Ishikawa (cell line): Measurements from ENCODE around the gene SMIM30.

Source experiments
- CEBPB ChIP-seq: IDR thresholded peaks from 2 replicates; pipeline ENCODE4 v1.6.1; 2012
- CREB1 ChIP-seq: IDR thresholded peaks from 2 replicates; pipeline ENCODE4 v1.6.1; 2012; ENCODE audit warnings: low read depth
- EP300 ChIP-seq: IDR thresholded peaks from 2 replicates; pipeline ENCODE4 v1.6.1; 2012; ENCODE audit warnings: borderline replicate concordance
- FOXM1 ChIP-seq: IDR thresholded peaks from 2 replicates; pipeline ENCODE4 v1.6.1; 2012; ENCODE audit warnings: low read depth, borderline replicate concordance
- NFIC ChIP-seq: IDR thresholded peaks from 2 replicates; pipeline ENCODE4 v1.6.1; 2012
- RAD21 ChIP-seq: IDR thresholded peaks from 2 replicates; pipeline ENCODE4 v1.6.1; 2012; ENCODE audit warnings: low read depth
- TAF1 ChIP-seq: IDR thresholded peaks from 2 replicates; pipeline ENCODE4 v1.6.1; 2012; ENCODE audit warnings: low read depth, mild to moderate bottlenecking
- TCF12 ChIP-seq: IDR thresholded peaks from 2 replicates; pipeline ENCODE4 v1.6.1; 2012; ENCODE audit warnings: low read depth
- TEAD4 ChIP-seq: IDR thresholded peaks from 2 replicates; pipeline ENCODE4 v1.6.1; 2012
- USF1 ChIP-seq: IDR thresholded peaks from 2 replicates; pipeline ENCODE4 v1.6.1; 2012
- YY1 ChIP-seq: IDR thresholded peaks from 2 replicates; pipeline ENCODE4 v1.6.1; 2012; ENCODE audit warnings: low read depth
- ZBTB7A ChIP-seq: IDR thresholded peaks from 2 replicates; pipeline ENCODE4 v1.6.1; 2012; ENCODE audit warnings: low read depth
- TF ChIP-seq, protein P1 (sequence below): IDR thresholded peaks from 2 replicates; pipeline ENCODE4 v1.6.1; 2012; ENCODE audit warnings: low read depth, mild to moderate bottlenecking
- TF ChIP-seq, protein P2 (sequence below): IDR thresholded peaks from 2 replicates; pipeline ENCODE4 v1.6.1; 2012

DNA sequence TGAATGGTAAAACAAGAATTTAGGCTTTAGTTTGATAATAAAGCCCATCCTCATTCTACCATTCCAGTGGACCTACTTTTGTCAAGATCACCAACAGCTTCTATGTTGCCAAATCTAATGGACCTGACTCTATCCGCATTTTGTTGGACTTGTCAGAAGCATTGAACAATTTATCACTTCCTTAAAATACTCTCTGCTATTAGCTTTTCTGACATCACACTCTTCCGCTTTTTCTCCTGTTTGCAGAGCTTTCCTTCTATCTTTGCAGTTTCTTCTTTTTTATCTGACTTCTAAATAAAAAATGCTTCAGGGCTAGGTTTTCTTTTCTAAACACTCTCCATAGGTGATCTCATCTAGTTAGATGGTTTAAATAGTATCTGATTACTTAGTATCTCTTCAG, 42.7 kb upstream of the SMIM30 start:
- no peak for TF ChIP-seq EP300
- TF ChIP-seq ZBTB7A, result no peak
- TF ChIP-seq, protein P1, sequence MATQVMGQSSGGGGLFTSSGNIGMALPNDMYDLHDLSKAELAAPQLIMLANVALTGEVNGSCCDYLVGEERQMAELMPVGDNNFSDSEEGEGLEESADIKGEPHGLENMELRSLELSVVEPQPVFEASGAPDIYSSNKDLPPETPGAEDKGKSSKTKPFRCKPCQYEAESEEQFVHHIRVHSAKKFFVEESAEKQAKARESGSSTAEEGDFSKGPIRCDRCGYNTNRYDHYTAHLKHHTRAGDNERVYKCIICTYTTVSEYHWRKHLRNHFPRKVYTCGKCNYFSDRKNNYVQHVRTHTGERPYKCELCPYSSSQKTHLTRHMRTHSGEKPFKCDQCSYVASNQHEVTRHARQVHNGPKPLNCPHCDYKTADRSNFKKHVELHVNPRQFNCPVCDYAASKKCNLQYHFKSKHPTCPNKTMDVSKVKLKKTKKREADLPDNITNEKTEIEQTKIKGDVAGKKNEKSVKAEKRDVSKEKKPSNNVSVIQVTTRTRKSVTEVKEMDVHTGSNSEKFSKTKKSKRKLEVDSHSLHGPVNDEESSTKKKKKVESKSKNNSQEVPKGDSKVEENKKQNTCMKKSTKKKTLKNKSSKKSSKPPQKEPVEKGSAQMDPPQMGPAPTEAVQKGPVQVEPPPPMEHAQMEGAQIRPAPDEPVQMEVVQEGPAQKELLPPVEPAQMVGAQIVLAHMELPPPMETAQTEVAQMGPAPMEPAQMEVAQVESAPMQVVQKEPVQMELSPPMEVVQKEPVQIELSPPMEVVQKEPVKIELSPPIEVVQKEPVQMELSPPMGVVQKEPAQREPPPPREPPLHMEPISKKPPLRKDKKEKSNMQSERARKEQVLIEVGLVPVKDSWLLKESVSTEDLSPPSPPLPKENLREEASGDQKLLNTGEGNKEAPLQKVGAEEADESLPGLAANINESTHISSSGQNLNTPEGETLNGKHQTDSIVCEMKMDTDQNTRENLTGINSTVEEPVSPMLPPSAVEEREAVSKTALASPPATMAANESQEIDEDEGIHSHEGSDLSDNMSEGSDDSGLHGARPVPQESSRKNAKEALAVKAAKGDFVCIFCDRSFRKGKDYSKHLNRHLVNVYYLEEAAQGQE, result no peak
- no peak for TF ChIP-seq NFIC
- TF ChIP-seq FOXM1, result no peak
- no peak for TF ChIP-seq CEBPB
- no peak for TF ChIP-seq USF1
- no peak for TF ChIP-seq RAD21
- no peak for TF ChIP-seq TCF12
- no peak for TF ChIP-seq YY1
- TF ChIP-seq, protein P2, sequence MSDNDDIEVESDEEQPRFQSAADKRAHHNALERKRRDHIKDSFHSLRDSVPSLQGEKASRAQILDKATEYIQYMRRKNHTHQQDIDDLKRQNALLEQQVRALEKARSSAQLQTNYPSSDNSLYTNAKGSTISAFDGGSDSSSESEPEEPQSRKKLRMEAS, result no peak
- no peak for TF ChIP-seq TAF1
- TF ChIP-seq CREB1, result no peak
- no peak for TF ChIP-seq TEAD4
